T-helper 17 cell (primary cell): ENCODE measurements around the gene ANKS1A. TPM values are rescaled to one million over a fixed set of nuclear protein-coding genes. Genes with fewer than 3 reads are reported as not detected.

ENCODE experiments used
- ATAC-seq: fragments of 150-1000 bp; cut with Tn5 transposase; 2 replicates; pipeline ENCODE4 v1.10.0; 2021; ENCODE audit warnings: mild to moderate bottlenecking, moderate library complexity
- DNase-seq, 3 donors: peaks; one replicate each; pipeline versions ENCODE4 v3.0.0 to v3.0.0-alpha.2; 2020 to 2021
- H3K9me3 ChIP-seq: one replicate; pipeline ENCODE4 v1.7.0; 2013; ENCODE audit warnings: low read length, mild to moderate bottlenecking; ENCODE audit not compliant: control insufficient read depth, poor library complexity, severe bottlenecking
- H3K27ac Mint-ChIP-seq: one replicate; pipeline ENCODE4 v1.8.0; 2022; ENCODE audit warnings: mild to moderate bottlenecking, moderate library complexity, mixed read lengths
- H3K27me3 Mint-ChIP-seq: one replicate; pipeline ENCODE4 v1.8.0; 2022; ENCODE audit warnings: mixed read lengths
- H3K36me3 Mint-ChIP-seq: one replicate; pipeline ENCODE4 v1.8.0; 2022; ENCODE audit warnings: low read depth, mixed read lengths
- H3K4me1 Mint-ChIP-seq: one replicate; pipeline ENCODE4 v1.8.0; 2022; ENCODE audit warnings: mild to moderate bottlenecking, mixed read lengths
- H3K4me3 Mint-ChIP-seq: one replicate; pipeline ENCODE4 v1.8.0; 2022; ENCODE audit warnings: mild to moderate bottlenecking, moderate library complexity, mixed read lengths
- total RNA-seq, 4 donors: library from RNA in 2 of 4; stranded (reverse) in 2 of 4; gene quantifications; one replicate each; pipeline ENCODE4 v1.2.3 and lab custom pipeline; 2022 to 2026

ANKS1A gene
- total RNA-seq, 2 donors from 2014 or later = 9.6 to 10.0 TPM

DNA sequence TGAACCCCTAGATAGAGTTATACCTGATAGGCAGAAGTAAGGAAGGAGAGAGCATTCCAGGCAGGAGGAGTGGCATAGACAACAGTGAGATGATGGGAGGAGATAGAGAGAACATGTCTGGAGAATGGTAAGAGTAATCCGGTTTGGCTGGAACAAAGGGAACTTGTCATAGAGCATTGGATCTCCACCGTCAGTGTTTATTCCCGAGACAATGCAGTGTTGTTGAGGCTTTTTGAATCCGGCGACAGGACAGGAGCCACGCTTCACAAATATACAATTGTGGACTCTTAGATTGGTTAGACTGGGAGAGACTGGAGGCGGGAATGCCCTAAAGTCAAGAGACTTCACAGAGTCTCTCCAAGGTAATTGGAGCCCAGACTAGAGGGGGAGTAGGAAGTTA lies 119.8 kb downstream of the ANKS1A start:
- no peaks in the 10 kb centered on the region for H3K27me3 Mint-ChIP-seq
- H3K27ac Mint-ChIP-seq = no peak overlapping the region
- ATAC-seq = no peak
- H3K4me1 Mint-ChIP-seq = peaks cover 5% of the 10 kb centered on the region
- DNase-seq = no peak
- no peak overlapping the region for H3K4me3 Mint-ChIP-seq
- H3K9me3 ChIP-seq = no peaks in the 10 kb centered on the region
- H3K36me3 Mint-ChIP-seq = peaks cover 6% of the 10 kb centered on the region

DNA sequence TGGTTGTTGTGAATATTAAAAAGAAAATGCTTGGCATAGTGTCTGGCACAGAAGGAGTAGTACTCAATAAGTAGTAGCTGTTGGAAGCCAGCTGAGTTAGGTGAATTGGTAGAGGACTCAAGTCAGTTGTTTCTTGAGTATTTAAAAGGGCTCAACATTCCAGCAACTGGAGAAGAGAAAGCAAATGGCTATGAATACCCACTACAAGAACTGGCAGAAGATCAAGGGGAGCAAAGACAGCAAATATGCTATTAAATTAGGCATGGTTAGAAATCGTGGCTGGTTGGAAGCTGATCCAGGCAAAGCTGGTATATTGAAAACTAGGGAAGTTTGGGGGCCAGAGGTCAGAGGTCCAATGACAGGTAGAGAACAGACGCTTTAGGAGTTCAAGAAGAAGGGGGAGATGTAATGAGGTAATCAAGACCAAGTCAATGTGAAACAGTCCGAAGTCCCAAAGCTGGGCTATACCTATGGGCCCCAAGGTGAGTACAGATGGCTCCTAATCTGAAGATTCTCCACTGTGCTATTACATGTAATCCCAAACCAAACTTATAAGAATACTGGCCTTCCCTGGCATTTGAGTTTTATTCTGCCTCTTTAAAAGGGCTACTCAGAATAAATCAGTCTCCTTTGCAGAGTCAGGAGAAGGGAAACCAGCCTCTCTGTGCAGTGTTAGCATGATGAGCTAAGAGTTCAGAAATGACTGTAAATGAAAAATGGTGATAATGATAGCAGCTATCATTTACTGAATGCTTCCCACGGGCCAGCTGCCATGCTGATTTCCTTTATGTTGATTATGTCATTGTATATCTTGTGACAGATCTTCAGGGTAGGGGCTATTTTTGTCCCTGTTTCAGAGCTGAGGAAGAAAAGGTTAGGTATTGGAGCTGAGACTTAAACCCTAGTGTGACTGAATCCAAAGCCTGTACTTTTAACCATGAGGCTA lies 122.3 kb downstream of the ANKS1A start:
- no peak overlapping the region for H3K27ac Mint-ChIP-seq
- H3K36me3 Mint-ChIP-seq = peaks cover 4% of the 10 kb centered on the region
- no peak for ATAC-seq
- H3K9me3 ChIP-seq = no peaks in the 10 kb centered on the region
- DNase-seq = no peak
- H3K4me3 Mint-ChIP-seq = no peak overlapping the region
- H3K4me1 Mint-ChIP-seq = peaks cover 7% of the 10 kb centered on the region
- H3K27me3 Mint-ChIP-seq = no peaks in the 10 kb centered on the region

DNA sequence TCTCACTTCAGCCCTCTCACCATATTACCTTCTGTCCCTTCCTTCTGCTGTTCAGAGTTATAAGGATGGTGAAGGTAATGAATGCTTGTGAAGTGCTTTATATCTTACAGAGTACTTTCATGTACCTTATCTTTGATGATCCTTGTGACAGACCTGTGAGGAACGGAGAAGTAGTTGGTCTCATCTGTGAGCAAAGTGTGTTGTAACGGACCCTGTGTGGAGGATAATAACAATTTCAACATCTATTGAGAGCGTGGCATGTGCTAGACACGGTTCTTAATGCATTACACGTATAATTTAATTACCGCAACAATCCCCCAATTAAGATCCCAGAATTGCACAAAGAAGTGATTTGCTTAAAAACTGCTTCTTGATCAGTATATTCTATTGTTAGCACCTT lies 124.6 kb downstream of the ANKS1A start:
- H3K9me3 ChIP-seq = no peaks in the 10 kb centered on the region
- ATAC-seq (no peak), DNase-seq (no peak)
- H3K4me1 Mint-ChIP-seq = peaks cover 6% of the 10 kb centered on the region
- no peak overlapping the region for H3K4me3 Mint-ChIP-seq
- H3K27ac Mint-ChIP-seq = no peak overlapping the region
- H3K27me3 Mint-ChIP-seq = no peaks in the 10 kb centered on the region
- peaks cover 6% of the 10 kb centered on the region for H3K36me3 Mint-ChIP-seq

DNA sequence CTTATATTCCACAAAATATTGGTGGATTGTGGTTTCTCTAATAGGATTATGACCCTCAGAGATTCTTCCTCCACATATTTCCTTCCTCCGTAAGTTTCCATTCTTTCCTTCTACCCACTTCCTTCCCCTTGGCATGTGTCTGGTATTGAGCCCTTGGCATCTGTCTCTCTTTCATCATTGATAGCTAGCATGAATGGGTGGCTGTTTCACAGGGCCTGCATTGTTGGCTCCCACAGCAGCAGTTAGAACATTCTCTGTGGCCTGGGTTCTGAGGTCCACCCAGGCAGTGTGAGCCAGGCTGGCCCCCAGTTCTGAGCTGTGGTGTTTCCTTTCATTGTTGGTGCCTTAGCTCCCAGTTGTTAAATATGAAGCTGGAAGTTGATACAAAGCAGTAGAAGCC lies 125.3 kb downstream of the ANKS1A start:
- no peak for ATAC-seq
- H3K4me1 Mint-ChIP-seq = peaks cover 6% of the 10 kb centered on the region

DNA sequence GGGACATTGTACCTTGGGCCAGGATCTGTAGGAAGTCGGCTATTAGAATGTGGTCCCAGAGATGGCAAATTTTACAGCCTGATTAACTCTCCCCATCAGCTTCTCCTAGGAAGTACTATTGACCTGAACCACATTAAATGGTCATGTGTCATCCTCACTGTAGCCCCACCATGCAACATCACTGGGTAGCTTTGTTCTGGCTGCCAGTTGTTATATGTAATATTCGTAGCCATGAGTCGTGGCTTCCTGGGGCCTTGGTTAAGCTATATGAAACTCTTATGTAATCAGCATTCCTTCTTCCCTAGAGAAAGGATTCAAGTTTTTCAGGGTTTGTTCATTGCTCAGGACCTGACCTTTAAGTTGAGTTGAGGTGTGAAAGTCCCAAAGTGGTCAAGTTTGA lies 125.7 kb downstream of the ANKS1A start:
- H3K36me3 Mint-ChIP-seq = peaks cover 8% of the 10 kb centered on the region
- ATAC-seq (no peak), DNase-seq (no peak)
- no peaks in the 10 kb centered on the region for H3K9me3 ChIP-seq
- H3K27ac Mint-ChIP-seq = no peak overlapping the region
- no peaks in the 10 kb centered on the region for H3K27me3 Mint-ChIP-seq
- no peak overlapping the region for H3K4me3 Mint-ChIP-seq
- H3K4me1 Mint-ChIP-seq = peaks cover 9% of the 10 kb centered on the region

More for the DNA sequence above, 125.3 kb downstream of the ANKS1A start:
- no peaks in the 10 kb centered on the region for H3K9me3 ChIP-seq
- no peak overlapping the region for H3K4me3 Mint-ChIP-seq
- H3K27ac Mint-ChIP-seq = no peak overlapping the region
- no peaks in the 10 kb centered on the region for H3K27me3 Mint-ChIP-seq
- H3K36me3 Mint-ChIP-seq = peaks cover 5% of the 10 kb centered on the region
- no peak for DNase-seq

- Mint-ChIP-seq H3K36me3 (peaks cover 10% of the 10 kb centered on the region), H3K27me3 (no peaks in the 10 kb centered on the region), H3K27ac (no peak overlapping the region), H3K4me1 (peaks cover 9% of the 10 kb centered on the region), H3K4me3 (no peak overlapping the region)
- ATAC-seq (no peak), DNase-seq (no peak)
- H3K9me3 ChIP-seq = no peaks in the 10 kb centered on the region
Observed at GRCh38 chr6:35015476-35015875, 126.4 kb downstream of the ANKS1A start.

DNA sequence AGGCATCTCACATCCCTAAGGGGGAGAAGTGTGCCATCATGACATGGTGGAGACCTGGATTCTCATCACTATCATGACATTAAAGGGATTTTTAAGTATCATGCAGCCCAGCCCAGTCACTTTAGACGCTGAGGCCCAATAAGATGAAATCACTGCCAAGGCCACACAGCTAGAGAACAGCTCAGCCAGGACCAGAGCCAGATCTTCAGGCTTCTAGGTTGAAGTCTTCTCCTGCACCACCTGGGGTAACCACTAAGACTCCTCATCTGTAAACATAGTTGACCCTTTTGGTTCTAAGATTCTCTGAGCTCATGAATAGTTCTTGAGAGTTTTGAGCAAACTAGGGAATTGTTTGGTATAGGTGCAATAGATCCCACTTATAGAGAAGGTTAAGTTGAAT lies 126.9 kb downstream of the ANKS1A start:
- peaks cover 6% of the 10 kb centered on the region for H3K4me1 Mint-ChIP-seq
- H3K27me3 Mint-ChIP-seq = no peaks in the 10 kb centered on the region
- no peak for ATAC-seq
- no peaks in the 10 kb centered on the region for H3K9me3 ChIP-seq
- no peak overlapping the region for H3K4me3 Mint-ChIP-seq
- H3K27ac Mint-ChIP-seq = no peak overlapping the region
- peaks cover 10% of the 10 kb centered on the region for H3K36me3 Mint-ChIP-seq
- DNase-seq = no peak

DNA sequence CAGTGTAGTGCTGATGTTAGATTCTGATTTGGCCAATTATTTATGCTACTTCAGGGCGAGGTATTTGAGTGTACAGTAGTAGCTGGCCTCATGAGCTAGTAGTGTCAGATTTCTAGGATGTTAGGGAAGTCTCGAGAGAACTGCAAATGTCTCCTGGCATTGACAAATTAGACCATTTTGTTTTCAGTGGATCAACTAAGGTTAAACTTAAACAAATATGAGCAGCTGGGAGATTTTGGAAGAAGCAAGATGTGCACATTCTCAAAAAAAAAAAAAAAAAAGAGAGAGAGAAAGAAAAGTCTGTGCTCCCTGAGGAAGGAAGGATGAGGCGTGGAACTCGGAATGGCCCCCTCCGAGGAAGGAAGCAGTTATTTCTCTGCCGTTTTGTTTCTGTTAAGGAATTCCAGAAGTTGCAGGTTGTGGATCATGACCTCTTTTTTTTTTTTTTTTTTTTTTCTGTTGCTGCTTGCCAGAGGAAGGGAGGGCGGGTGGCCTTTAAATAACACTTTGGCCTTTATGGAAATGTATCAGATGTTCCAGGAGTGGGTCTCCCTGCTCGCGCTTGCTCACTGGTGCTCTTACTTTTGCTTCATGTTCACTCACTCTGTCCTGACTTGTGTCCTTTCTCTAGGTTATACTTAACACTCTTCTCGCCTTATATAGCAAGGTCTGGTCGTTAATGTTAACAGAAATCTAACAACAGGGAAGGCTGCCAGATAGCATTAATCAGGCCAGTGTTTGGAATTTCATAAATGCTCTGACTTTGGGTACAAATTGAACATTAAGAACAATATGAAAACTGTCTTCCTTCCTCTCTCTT lies 127.7 kb downstream of the ANKS1A start:
- no peaks in the 10 kb centered on the region for H3K9me3 ChIP-seq
- ATAC-seq = no peak
- no peak overlapping the region for H3K4me3 Mint-ChIP-seq
- peaks cover 10% of the 10 kb centered on the region for H3K36me3 Mint-ChIP-seq
- DNase-seq = no peak
- H3K4me1 Mint-ChIP-seq = peaks cover 6% of the 10 kb centered on the region
- H3K27me3 Mint-ChIP-seq = no peaks in the 10 kb centered on the region
- no peak overlapping the region for H3K27ac Mint-ChIP-seq

DNA sequence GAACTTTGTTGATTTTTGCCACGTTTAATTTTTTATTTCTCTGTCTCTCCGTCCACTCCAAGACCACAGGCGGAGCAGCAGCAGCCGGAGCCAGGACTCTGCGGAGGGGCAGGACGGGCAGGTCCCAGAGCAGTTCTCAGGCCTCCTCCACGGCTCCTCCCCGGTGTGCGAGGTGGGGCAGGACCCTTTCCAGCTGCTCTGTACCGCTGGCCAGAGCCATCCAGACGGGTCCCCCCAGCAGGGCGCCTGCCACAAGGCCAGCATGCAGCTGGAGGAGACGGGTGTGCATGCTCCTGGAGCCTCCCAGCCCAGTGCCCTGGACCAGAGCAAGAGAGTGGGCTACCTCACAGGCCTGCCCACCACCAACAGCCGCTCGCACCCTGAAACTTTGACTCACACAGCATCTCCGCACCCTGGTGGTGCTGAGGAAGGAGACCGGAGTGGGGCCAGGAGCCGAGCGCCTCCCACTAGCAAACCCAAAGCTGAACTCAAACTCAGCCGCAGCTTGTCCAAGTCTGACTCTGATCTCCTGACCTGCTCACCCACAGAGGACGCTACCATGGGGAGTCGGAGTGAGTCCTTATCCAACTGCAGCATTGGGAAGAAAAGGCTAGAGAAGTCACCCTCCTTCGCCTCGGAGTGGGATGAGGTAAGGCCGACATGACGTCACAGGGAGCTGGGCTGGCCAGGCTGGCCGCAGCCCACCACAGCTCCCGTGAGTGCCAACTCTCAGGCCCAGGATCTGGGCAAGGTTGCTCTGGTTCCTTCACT lies 128.5 kb downstream of the ANKS1A start:
- Mint-ChIP-seq H3K36me3 (peaks cover 10% of the 10 kb centered on the region), H3K4me1 (peaks cover 6% of the 10 kb centered on the region), H3K27me3 (no peaks in the 10 kb centered on the region), H3K4me3 (no peak overlapping the region), H3K27ac (no peak overlapping the region)
- no peak for ATAC-seq
- H3K9me3 ChIP-seq = no peaks in the 10 kb centered on the region
- no peak for DNase-seq

GRCh38 chr6:35018182-35018519 lies 129.1 kb downstream of the ANKS1A start:
- H3K4me1 Mint-ChIP-seq = peaks cover 6% of the 10 kb centered on the region
- no peak for ATAC-seq
- H3K36me3 Mint-ChIP-seq = peaks cover 11% of the 10 kb centered on the region
- no peak overlapping the region for H3K4me3 Mint-ChIP-seq
- H3K27ac Mint-ChIP-seq = no peak overlapping the region
- no peaks in the 10 kb centered on the region for H3K27me3 Mint-ChIP-seq
- no peaks in the 10 kb centered on the region for H3K9me3 ChIP-seq
- DNase-seq = no peak

GRCh38 chr6:35018746-35019145 lies 129.7 kb downstream of the ANKS1A start:
- Mint-ChIP-seq H3K27ac (no peak overlapping the region), H3K4me1 (peaks cover 6% of the 10 kb centered on the region)
- no peak for DNase-seq

DNA sequence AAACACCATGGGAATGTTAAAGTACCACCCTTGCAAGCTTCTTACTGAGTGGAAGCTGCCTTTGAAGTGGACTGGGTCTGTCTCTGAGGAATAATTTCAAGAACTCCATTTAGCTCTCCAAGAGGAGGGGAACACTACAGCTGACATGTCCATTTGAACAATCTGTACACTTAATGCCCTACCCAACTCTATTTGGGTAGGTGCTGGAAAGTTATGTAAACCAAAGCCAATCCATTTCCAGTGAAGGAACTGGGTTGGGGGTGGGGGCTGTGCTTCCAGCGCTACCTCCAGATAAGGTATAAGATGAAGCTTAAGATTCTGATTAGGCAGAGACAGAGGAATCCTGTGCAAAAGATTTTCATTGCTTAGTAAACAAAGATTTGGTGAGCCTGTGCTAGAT lies 130.1 kb downstream of the ANKS1A start:
- H3K27me3 Mint-ChIP-seq = no peaks in the 10 kb centered on the region
- ATAC-seq (no peak), DNase-seq (no peak)
- peaks cover 6% of the 10 kb centered on the region for H3K4me1 Mint-ChIP-seq
- peaks cover 11% of the 10 kb centered on the region for H3K36me3 Mint-ChIP-seq
- H3K9me3 ChIP-seq = no peaks in the 10 kb centered on the region
- no peak overlapping the region for H3K4me3 Mint-ChIP-seq
- H3K27ac Mint-ChIP-seq = peak overlapping the region; percentile 81

More at GRCh38 chr6:35018746-35019145, 129.7 kb downstream of the ANKS1A start:
- no peaks in the 10 kb centered on the region for H3K9me3 ChIP-seq
- Mint-ChIP-seq H3K36me3 (peaks cover 11% of the 10 kb centered on the region), H3K27me3 (no peaks in the 10 kb centered on the region), H3K4me3 (no peak overlapping the region)
- ATAC-seq = no peak

GRCh38 chr6:35019831-35020230 lies 130.8 kb downstream of the ANKS1A start:
- H3K27ac Mint-ChIP-seq = peak overlapping the region; percentile 81
- H3K36me3 Mint-ChIP-seq = peaks cover 11% of the 10 kb centered on the region
- no peaks in the 10 kb centered on the region for H3K27me3 Mint-ChIP-seq
- H3K9me3 ChIP-seq = no peaks in the 10 kb centered on the region
- DNase-seq (no peak), ATAC-seq (no peak)
- H3K4me3 Mint-ChIP-seq = no peak overlapping the region
- peaks cover 6% of the 10 kb centered on the region for H3K4me1 Mint-ChIP-seq
